Peyer's patch (tissue), 4 donors: Measurements from ENCODE around the gene PTBP1.

Source experiments
- POLR2A ChIP-seq, 2 donors: fragments of 450-650 bp; IDR thresholded peaks; one replicate each; pipeline ENCODE4 v1.5.1; 2017; ENCODE audit warnings: antibody characterized with exemption in 2 of 2, mild to moderate bottlenecking in 2 of 2, moderate library complexity in 2 of 2
- TF ChIP-seq, protein P1 (sequence below), 6 experiments: fragments of 450-650 bp in 4 of 6; fragments of 200-600 bp in 2 of 6; sonication (generic) in 1 of 6; IDR thresholded peaks; one replicate each; pipeline ENCODE4 v1.5.1; 2017 to 2019; ENCODE audit warnings: antibody characterized with exemption in 6 of 6, mild to moderate bottlenecking in 3 of 6, moderate library complexity in 1 of 6

GRCh38 chr19:812049-812746, 14.9 kb downstream of the PTBP1 start:
- TF ChIP-seq, protein P1, sequence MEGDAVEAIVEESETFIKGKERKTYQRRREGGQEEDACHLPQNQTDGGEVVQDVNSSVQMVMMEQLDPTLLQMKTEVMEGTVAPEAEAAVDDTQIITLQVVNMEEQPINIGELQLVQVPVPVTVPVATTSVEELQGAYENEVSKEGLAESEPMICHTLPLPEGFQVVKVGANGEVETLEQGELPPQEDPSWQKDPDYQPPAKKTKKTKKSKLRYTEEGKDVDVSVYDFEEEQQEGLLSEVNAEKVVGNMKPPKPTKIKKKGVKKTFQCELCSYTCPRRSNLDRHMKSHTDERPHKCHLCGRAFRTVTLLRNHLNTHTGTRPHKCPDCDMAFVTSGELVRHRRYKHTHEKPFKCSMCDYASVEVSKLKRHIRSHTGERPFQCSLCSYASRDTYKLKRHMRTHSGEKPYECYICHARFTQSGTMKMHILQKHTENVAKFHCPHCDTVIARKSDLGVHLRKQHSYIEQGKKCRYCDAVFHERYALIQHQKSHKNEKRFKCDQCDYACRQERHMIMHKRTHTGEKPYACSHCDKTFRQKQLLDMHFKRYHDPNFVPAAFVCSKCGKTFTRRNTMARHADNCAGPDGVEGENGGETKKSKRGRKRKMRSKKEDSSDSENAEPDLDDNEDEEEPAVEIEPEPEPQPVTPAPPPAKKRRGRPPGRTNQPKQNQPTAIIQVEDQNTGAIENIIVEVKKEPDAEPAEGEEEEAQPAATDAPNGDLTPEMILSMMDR (IDR thresholded peaks at IDR 0.05): no peak
- no peak for TF ChIP-seq POLR2A (IDR thresholded peaks at IDR 0.05)
